Vagina (tissue), 2 donors: ENCODE results near the gene CTDSPL2. TPM values are rescaled to one million over a fixed set of nuclear protein-coding genes. Genes with fewer than 3 reads are reported as not detected.

Experiments used
- DNase-seq, 2 donors: peaks; one replicate each; pipeline ENCODE4 v3.0.0-alpha.2; 2017; ENCODE audit errors: extremely low spot score in 2 of 2
- H3K27ac ChIP-seq: fragments of 200-600 bp; sonication (generic); one replicate; pipeline ENCODE4 v1.5.1; 2019
- H3K27me3 ChIP-seq: fragments of 200-600 bp; sonication (generic); one replicate; pipeline ENCODE4 v1.5.1; 2019
- H3K36me3 ChIP-seq, 2 donors: fragments of 200-600 bp; sonication (generic); one replicate each; pipeline ENCODE4 v1.5.1; 2017 to 2019
- H3K4me1 ChIP-seq: fragments of 200-600 bp; sonication (generic); one replicate; pipeline ENCODE4 v1.5.1; 2019
- H3K4me3 ChIP-seq, 2 donors: fragments of 200-600 bp; sonication (generic); 1 replicate in 1 of 2; 2 replicates in 1 of 2; pipeline ENCODE4 v1.5.1; 2016 to 2019
- H3K9me3 ChIP-seq: fragments of 200-600 bp; sonication (generic); one replicate; pipeline ENCODE4 v1.5.1; 2019
- POLR2A ChIP-seq, 2 donors: fragments of 450-650 bp; IDR thresholded peaks; one replicate each; pipeline ENCODE4 v1.6.1; 2017; ENCODE audit warnings: antibody characterized with exemption in 2 of 2, mild to moderate bottlenecking in 2 of 2, moderate library complexity in 2 of 2
- POLR2AphosphoS5 ChIP-seq, 2 donors: sonication (generic); formaldehyde crosslinking; IDR thresholded peaks; one replicate each; pipeline ENCODE4 v1.9.0; 2017; ENCODE audit warnings: antibody characterized with exemption in 2 of 2, mild to moderate bottlenecking in 2 of 2, low read depth in 1 of 2; ENCODE audit not compliant: insufficient read depth in 1 of 2
- intact Hi-C: fragments of 100-400 bp; cut with DNase I; formaldehyde crosslinking; loops from one replicate; pipeline ENCODE4 v1.15.1; 2023
- total RNA-seq: library from RNA; depleted of rRNA; stranded (reverse); fragments of >200 nt; gene quantifications from one replicate; pipeline ENCODE4 v1.2.3, GENCODE V29; 2016
- TF ChIP-seq, protein P1 (sequence below), 3 experiments: fragments of 450-650 bp in 2 of 3; fragments of 200-600 bp in 1 of 3; sonication (generic) in 1 of 3; IDR thresholded peaks; one replicate each; pipeline ENCODE4 v1.5.1; 2017 to 2019; ENCODE audit warnings: antibody characterized with exemption in 3 of 3, mild to moderate bottlenecking in 2 of 3, moderate library complexity in 2 of 3

CTDSPL2 gene
- total RNA-seq, 1 donor from 2014 or later: 37.1 TPM

DNA sequence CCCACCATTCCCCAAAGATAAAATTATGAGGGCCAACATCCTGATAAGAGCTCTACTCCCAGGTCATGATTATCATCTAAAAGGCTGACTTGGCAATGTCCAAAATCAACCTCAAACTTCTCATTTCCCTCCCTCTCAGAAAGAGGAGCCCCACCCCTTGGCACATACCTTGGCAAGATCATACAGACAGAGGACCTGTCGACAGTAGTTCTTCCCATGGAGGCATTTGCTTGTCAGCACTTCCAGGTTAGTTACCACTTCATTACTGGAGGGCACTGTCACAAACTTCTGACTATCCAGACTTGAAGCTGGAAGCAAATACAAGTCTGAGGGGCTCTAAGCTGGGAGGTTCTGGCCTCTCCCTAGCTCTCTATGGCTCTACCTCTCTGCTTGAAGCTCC lies 147.3 kb downstream of the CTDSPL2 start:
- no peak for DNase-seq
- Histone ChIP-seq H3K27me3 (no peaks in the 10 kb centered on the region), H3K27ac (no peak overlapping the region), H3K4me1 (no peaks in the 10 kb centered on the region), H3K4me3 (no peak overlapping the region), H3K36me3 (peaks cover 5 to 14% of the 10 kb centered on the region in 2 donors), H3K9me3 (no peaks in the 10 kb centered on the region)
- TF ChIP-seq POLR2A (IDR thresholded peaks at IDR 0.05) (no peak), POLR2AphosphoS5 (IDR thresholded peaks at IDR 0.05; ENCODE audit: insufficient read depth in 1 of 2, low read depth in 1 of 2) (no peak)
- TF ChIP-seq, protein P1, sequence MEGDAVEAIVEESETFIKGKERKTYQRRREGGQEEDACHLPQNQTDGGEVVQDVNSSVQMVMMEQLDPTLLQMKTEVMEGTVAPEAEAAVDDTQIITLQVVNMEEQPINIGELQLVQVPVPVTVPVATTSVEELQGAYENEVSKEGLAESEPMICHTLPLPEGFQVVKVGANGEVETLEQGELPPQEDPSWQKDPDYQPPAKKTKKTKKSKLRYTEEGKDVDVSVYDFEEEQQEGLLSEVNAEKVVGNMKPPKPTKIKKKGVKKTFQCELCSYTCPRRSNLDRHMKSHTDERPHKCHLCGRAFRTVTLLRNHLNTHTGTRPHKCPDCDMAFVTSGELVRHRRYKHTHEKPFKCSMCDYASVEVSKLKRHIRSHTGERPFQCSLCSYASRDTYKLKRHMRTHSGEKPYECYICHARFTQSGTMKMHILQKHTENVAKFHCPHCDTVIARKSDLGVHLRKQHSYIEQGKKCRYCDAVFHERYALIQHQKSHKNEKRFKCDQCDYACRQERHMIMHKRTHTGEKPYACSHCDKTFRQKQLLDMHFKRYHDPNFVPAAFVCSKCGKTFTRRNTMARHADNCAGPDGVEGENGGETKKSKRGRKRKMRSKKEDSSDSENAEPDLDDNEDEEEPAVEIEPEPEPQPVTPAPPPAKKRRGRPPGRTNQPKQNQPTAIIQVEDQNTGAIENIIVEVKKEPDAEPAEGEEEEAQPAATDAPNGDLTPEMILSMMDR (IDR thresholded peaks at IDR 0.05): no peak
- intact Hi-C loops: loop anchor here (10.0 kb wide), 1 partner anchor 160 kb away; the partner anchor contains the start of gene TRIM69

Other genes starting within 250 kb of the CTDSPL2 start
- gene FRMD5, start 232.4 kb upstream of the CTDSPL2 start, total RNA-seq: 0.49 TPM
- gene GOLM2, start 138.9 kb upstream of the CTDSPL2 start, total RNA-seq: 69.2 TPM
- gene EIF3J, start 109.5 kb downstream of the CTDSPL2 start, total RNA-seq: 47.9 TPM
- 98.2 TPM for gene SPG11, start 236.0 kb downstream of the CTDSPL2 start, total RNA-seq